DMS 273 (cell line): Measurements from ENCODE around the gene HES7.
A peak's percentile ranks its signal among the peaks of the same experiment; 100 is the strongest.
"Not testable (repeated sequence)": the region's sequence is repeated elsewhere in the genome, so short reads cannot be mapped to it uniquely, and the experiment has no call there.

ENCODE experiments used
- DNase-seq: peaks from one replicate; lab custom pipeline; 2025; ENCODE audit not compliant: unreplicated experiment; lab: John Stamatoyannopoulos, UW

Gene HES7

GRCh38 chr17:8124350-8125153 lies 646 bp upstream of the HES7 start:
- peak; percentile 58 for DNase-seq

GRCh38 chr17:8122924-8123694 lies 797 bp downstream of the HES7 start:
- peak; percentile 67 for DNase-seq

- peak; percentile 59 for DNase-seq
Measured at GRCh38 chr17:8122422-8122923, 1.4 kb downstream of the HES7 start.

- peak; percentile 83 for DNase-seq
Measured at GRCh38 chr17:8121681-8122421, 2.1 kb downstream of the HES7 start.

GRCh38 chr17:8121407-8121680 lies 2.6 kb downstream of the HES7 start:
- no peak for DNase-seq

GRCh38 chr17:8120520-8121406 lies 3.1 kb downstream of the HES7 start:
- peak; percentile 87 for DNase-seq

- DNase-seq: peak; percentile 94
Measured at GRCh38 chr17:8119581-8120519, 4.1 kb downstream of the HES7 start.

- DNase-seq: peak; percentile 92
Measured at GRCh38 chr17:8118769-8119580, 4.9 kb downstream of the HES7 start.

GRCh38 chr17:8117980-8118768 lies 5.7 kb downstream of the HES7 start, which contains the start of gene ALOXE3:
Gene ALOXE3, minus strand, starts transcription at chr17:8118514. Its CDS starts 524 bp downstream, at chr17:8117990.
- peak; percentile 70 for DNase-seq

- DNase-seq: no peak
Measured at GRCh38 chr17:8117367-8117979, 6.4 kb downstream of the HES7 start.

- no peak for DNase-seq
Measured at GRCh38 chr17:8116776-8117175, 7.1 kb downstream of the HES7 start.

- DNase-seq: no peak
Measured at GRCh38 chr17:8110907-8111306, 13.0 kb downstream of the HES7 start.

GRCh38 chr17:8110456-8110804 lies 13.5 kb downstream of the HES7 start:
- DNase-seq: no peak

GRCh38 chr17:8109661-8110455 lies 14.0 kb downstream of the HES7 start:
- peak; percentile 72 for DNase-seq

GRCh38 chr17:8108972-8109660 lies 14.8 kb downstream of the HES7 start:
- DNase-seq: no peak

GRCh38 chr17:8106980-8107379 lies 16.9 kb downstream of the HES7 start:
- not testable (repeated sequence) for DNase-seq
